HepG2 (cell line): ENCODE measurements around the gene KLHL35. TPM values are rescaled to one million over a fixed set of nuclear protein-coding genes. Genes with fewer than 3 reads are reported as not detected.

ENCODE experiments used
- EHMT2 ChIP-seq: fragments of 200-600 bp; sonication (generic); IDR thresholded peaks from 2 replicates; pipeline ENCODE4 v1.7.0; 2017; ENCODE audit warnings: antibody characterized with exemption, low read depth, low read length, borderline replicate concordance
- ETV6 ChIP-seq: sonication (generic); formaldehyde crosslinking; conservative IDR thresholded peaks from 2 replicates; pipeline ENCODE4 v1.4.0; 2020; ENCODE audit warnings: missing genetic modification reagents
- KLF13 ChIP-seq: sonication (generic); formaldehyde crosslinking; IDR thresholded peaks from 2 replicates; pipeline ENCODE4 v1.4.0; 2020; ENCODE audit warnings: mild to moderate bottlenecking, missing genetic modification reagents
- MED1 ChIP-seq: sonication (generic); formaldehyde crosslinking; IDR thresholded peaks from 2 replicates; pipeline ENCODE4 v1.4.0; 2020; ENCODE audit warnings: missing genetic modification reagents
- NR2F6 ChIP-seq, 2 experiments: IDR thresholded peaks; 2 replicates each; pipeline ENCODE4 v1.6.1; 2016; ENCODE audit warnings: antibody characterized with exemption in 1 of 2, mild to moderate bottlenecking in 1 of 2
- RARA ChIP-seq: IDR thresholded peaks from 2 replicates; pipeline ENCODE4 v1.6.1; 2016; ENCODE audit warnings: missing genetic modification reagents, missing compliant biosample characterization
- SP1 ChIP-seq, 2 experiments: fragments of 450-650 bp in 1 of 2; sonication (generic) in 1 of 2; formaldehyde crosslinking in 1 of 2; IDR thresholded peaks; 2 replicates each; pipeline versions ENCODE4 v1.4.0 to v1.6.1; 2016 to 2020; ENCODE audit warnings: missing genetic modification reagents in 1 of 2
- TEAD2 ChIP-seq: sonication (generic); formaldehyde crosslinking; IDR thresholded peaks from 2 replicates; pipeline ENCODE4 v1.9.0; 2021; ENCODE audit warnings: missing genetic modification reagents
- THRA ChIP-seq: sonication (generic); formaldehyde crosslinking; IDR thresholded peaks from 2 replicates; pipeline ENCODE4 v1.4.0; 2020; ENCODE audit warnings: missing genetic modification reagents, borderline replicate concordance
- YEATS2 ChIP-seq: sonication (generic); formaldehyde crosslinking; IDR thresholded peaks from 2 replicates; pipeline ENCODE4 v1.4.0; 2020; ENCODE audit warnings: missing genetic modification reagents, borderline replicate concordance
- ZBTB38 ChIP-seq: sonication (generic); formaldehyde crosslinking; IDR thresholded peaks from 2 replicates; pipeline ENCODE4 v1.5.1; 2020; ENCODE audit warnings: mild to moderate bottlenecking, missing genetic modification reagents
- ZNF138 ChIP-seq: sonication (generic); formaldehyde crosslinking; IDR thresholded peaks from 2 replicates; pipeline ENCODE4 v1.5.0; 2020; ENCODE audit warnings: mild to moderate bottlenecking, low read depth, missing genetic modification reagents
- ZNF207 ChIP-seq: fragments of 450-650 bp; IDR thresholded peaks from 2 replicates; pipeline ENCODE4 v1.6.1; 2016; ENCODE audit warnings: antibody characterized with exemption, borderline replicate concordance
- ZNF333 ChIP-seq: sonication (generic); formaldehyde crosslinking; IDR thresholded peaks from 2 replicates; pipeline ENCODE4 v1.4.0; 2020; ENCODE audit warnings: mild to moderate bottlenecking, missing genetic modification reagents, borderline replicate concordance
- ZNF33A ChIP-seq: sonication (generic); formaldehyde crosslinking; IDR thresholded peaks from 2 replicates; pipeline ENCODE4 v1.5.1; 2020; ENCODE audit warnings: missing genetic modification reagents, mild to moderate bottlenecking, moderate library complexity, borderline replicate concordance
- ZNF644 ChIP-seq: IDR thresholded peaks from 2 replicates; pipeline ENCODE4 v1.6.1; 2016; ENCODE audit warnings: low read depth
- ZNF646 ChIP-seq: sonication (generic); formaldehyde crosslinking; IDR thresholded peaks from 2 replicates; pipeline ENCODE4 v1.9.0; 2021; ENCODE audit warnings: mild to moderate bottlenecking, missing genetic modification reagents
- polyA plus RNA-seq, 8 experiments: library from polyadenylated mRNA; depleted of rRNA in 3 of 8; stranded (reverse) in 7 of 8; unstranded in 1 of 8; fragments of >200 nt; fragmentation: Illumina TruSeq in 4 of 8; extraction: Trizol in 4 of 8; gene quantifications; 2 replicates each; pipeline versions ENCODE4 v1.2.1 to v1.2.3, GENCODE V29; 2011 to 2016; ENCODE audit warnings: low read depth in 4 of 8, missing spikeins in 1 of 8, mixed read lengths in 1 of 8; ENCODE audit not compliant: insufficient read depth in 1 of 8
- total RNA-seq, 5 experiments: library from RNA; depleted of rRNA; stranded (reverse); fragments of >200 nt; fragmentation: Illumina TruSeq; extraction: Trizol; gene quantifications; 2 replicates each; pipeline ENCODE4 v1.2.3, GENCODE V29; 2016; ENCODE audit warnings: low read depth in 1 of 5
- TF ChIP-seq, protein P1 (sequence below): sonication (generic); formaldehyde crosslinking; IDR thresholded peaks from 2 replicates; pipeline ENCODE4 v1.4.0; 2020; ENCODE audit warnings: missing genetic modification reagents, borderline replicate concordance

KLHL35 gene
- total and polyA plus RNA-seq, 2 of the 13 experiments (the other 11 are each of a cell fraction or from before 2014, with no cell fraction given) = not detected

- TF ChIP-seq THRA (CRISPR knock-in tag) (no peak), ZNF646 (CRISPR knock-in tag) (no peak), ZNF333 (CRISPR knock-in tag) (no peak), ZNF207 (no peak), ZNF644 (CRISPR knock-in tag) (no peak), RARA (CRISPR knock-in tag) (0 out of 2 replicates have a peak, but pooled peaks have one; percentile 20), SP1 (IDR thresholded peaks at IDR 0.05) (no peak), SP1 (CRISPR knock-in tag; IDR thresholded peaks at IDR 0.05) (no peak), TEAD2 (CRISPR knock-in tag) (no peak), NR2F6 (IDR thresholded peaks at IDR 0.05) (peak; percentile 88), NR2F6 (CRISPR knock-in tag; IDR thresholded peaks at IDR 0.05) (peak; percentile 82), EHMT2 (no peak), ZNF33A (CRISPR knock-in tag) (no peak), ZBTB38 (CRISPR knock-in tag) (no peak), KLF13 (no peak), YEATS2 (CRISPR knock-in tag) (peak; percentile 18; the same call in 1 of the 2 replicates), ETV6 (no peak), MED1 (peak; percentile 48; the same call in 1 of the 2 replicates), ZNF138 (no peak)
- TF ChIP-seq, protein P1, sequence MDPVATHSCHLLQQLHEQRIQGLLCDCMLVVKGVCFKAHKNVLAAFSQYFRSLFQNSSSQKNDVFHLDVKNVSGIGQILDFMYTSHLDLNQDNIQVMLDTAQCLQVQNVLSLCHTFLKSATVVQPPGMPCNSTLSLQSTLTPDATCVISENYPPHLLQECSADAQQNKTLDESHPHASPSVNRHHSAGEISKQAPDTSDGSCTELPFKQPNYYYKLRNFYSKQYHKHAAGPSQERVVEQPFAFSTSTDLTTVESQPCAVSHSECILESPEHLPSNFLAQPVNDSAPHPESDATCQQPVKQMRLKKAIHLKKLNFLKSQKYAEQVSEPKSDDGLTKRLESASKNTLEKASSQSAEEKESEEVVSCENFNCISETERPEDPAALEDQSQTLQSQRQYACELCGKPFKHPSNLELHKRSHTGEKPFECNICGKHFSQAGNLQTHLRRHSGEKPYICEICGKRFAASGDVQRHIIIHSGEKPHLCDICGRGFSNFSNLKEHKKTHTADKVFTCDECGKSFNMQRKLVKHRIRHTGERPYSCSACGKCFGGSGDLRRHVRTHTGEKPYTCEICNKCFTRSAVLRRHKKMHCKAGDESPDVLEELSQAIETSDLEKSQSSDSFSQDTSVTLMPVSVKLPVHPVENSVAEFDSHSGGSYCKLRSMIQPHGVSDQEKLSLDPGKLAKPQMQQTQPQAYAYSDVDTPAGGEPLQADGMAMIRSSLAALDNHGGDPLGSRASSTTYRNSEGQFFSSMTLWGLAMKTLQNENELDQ (CRISPR knock-in tag) = no peak
These were observed 10.5 kb downstream of the KLHL35 start (continued) for GRCh38 chr11:75422248-75423231.
